ENCODE results near the gene TNFRSF8.

GRCh38 chr1:12146343-12147112 lies 83.4 kb downstream of the TNFRSF8 start:
- TF ChIP-seq CTCF (conservative IDR thresholded peaks at IDR 0.05; ENCODE audit: low read depth, low read length) (no peak), EZH2 (IDR thresholded peaks at IDR 0.05; ENCODE audit: borderline replicate concordance, low read depth, low read length, poor library complexity, severe bottlenecking) (no peak)
